IPS DF 6.9 (cell line): ENCODE results near the gene RAPSN.

ENCODE experiments used
- DNase-seq: peaks from one replicate; pipeline ENCODE4 v3.0.0-alpha.2; 2013; ENCODE audit warnings: low read depth, low spot score
- H3K27ac ChIP-seq: one replicate; pipeline ENCODE4 v1.5.1; 2013; ENCODE audit warnings: low read length, control low read depth
- H3K27me3 ChIP-seq: 2 replicates; pipeline ENCODE4 v1.6.1; 2013; ENCODE audit warnings: mild to moderate bottlenecking, low read length; ENCODE audit not compliant: control insufficient read depth, insufficient read depth
- H3K36me3 ChIP-seq: 2 replicates; pipeline ENCODE4 v1.6.1; 2013; ENCODE audit warnings: low read length; ENCODE audit not compliant: control insufficient read depth, insufficient read depth
- H3K4me1 ChIP-seq: 2 replicates; pipeline ENCODE4 v1.6.1; 2013; ENCODE audit warnings: low read length; ENCODE audit not compliant: control insufficient read depth, insufficient read depth
- H3K4me3 ChIP-seq: 2 replicates; pipeline ENCODE4 v1.5.1; 2013; ENCODE audit warnings: mild to moderate bottlenecking, low read length
- H3K9me3 ChIP-seq: 2 replicates; pipeline ENCODE4 v1.6.1; 2013; ENCODE audit warnings: low read length, inconsistent platforms; ENCODE audit not compliant: control insufficient read depth, insufficient read depth
- WGBS: extraction: QIAGEN DNeasy Blood & Tissue Kit; methylation state at CpG from one replicate; pipeline ENCODE4 v1.1.7; 2013; ENCODE audit warnings: mixed read lengths, missing lambda C conversion rate; ENCODE audit not compliant: insufficient read length, insufficient coverage; 5-methylcytosine and 5-hydroxymethylcytosine counted together

RAPSN gene

GRCh38 chr11:47435687-47436086 lies 13.2 kb downstream of the RAPSN start:
- H3K4me1 ChIP-seq = no peaks in the 10 kb centered on the region
- no peak overlapping the region for H3K4me3 ChIP-seq
- DNase-seq = no peak
- H3K27ac ChIP-seq = no peak overlapping the region
- no CpG with 5 or more reads among the region's 3 CpGs for WGBS
- no peaks in the 10 kb centered on the region for H3K36me3 ChIP-seq
- H3K9me3 ChIP-seq = no peaks in the 10 kb centered on the region
- no peaks in the 10 kb centered on the region for H3K27me3 ChIP-seq

DNA sequence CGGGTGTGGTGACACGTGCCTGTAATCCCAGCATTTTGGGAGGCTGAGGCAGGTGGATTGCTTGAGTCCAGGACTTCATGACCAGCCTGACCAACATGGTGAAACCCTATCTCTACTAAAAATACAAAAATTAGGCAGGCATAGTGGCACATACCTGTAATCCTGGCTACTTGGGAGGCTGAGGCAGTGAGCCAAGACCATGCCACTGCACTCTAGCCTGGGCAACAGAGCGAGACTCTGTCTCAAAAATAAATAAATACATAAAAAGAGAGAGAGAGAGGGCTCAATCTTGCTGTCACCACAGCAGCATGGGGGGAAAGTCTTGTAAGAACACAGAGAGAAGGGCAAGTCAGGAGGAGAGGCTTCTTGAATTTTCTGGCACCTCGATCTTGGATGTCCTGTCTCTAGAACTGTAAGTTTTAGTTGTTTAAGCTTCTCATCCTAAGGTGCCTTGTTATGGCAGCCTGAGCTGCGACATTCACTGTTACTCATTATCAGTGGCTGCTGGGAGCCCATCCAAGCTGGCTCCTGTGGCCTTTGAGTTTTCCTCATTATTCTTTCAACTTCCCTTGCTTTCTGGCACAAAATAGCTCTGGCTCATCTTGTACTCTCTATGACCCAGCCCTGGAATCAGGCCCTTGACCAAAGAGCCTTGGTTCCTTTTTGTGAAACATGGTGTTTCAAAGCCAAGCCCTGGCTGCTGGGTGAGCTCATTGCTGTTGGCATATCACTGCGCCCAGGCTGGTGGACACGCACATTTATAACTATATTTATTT lies 14.7 kb downstream of the RAPSN start:
- Histone ChIP-seq H3K36me3 (no peaks in the 10 kb centered on the region), H3K4me3 (no peak overlapping the region), H3K27ac (no peak overlapping the region), H3K9me3 (no peaks in the 10 kb centered on the region), H3K4me1 (no peaks in the 10 kb centered on the region), H3K27me3 (no peaks in the 10 kb centered on the region)
- DNase-seq = no peak
- no CpG with 5 or more reads among the region's 7 CpGs for WGBS

GRCh38 chr11:47433157-47433556 lies 15.8 kb downstream of the RAPSN start:
- no peak for DNase-seq
- WGBS = no CpG with 5 or more reads among the region's 3 CpGs
- no peak overlapping the region for H3K4me3 ChIP-seq
- H3K4me1 ChIP-seq = no peaks in the 10 kb centered on the region
- H3K27me3 ChIP-seq = no peaks in the 10 kb centered on the region
- no peaks in the 10 kb centered on the region for H3K9me3 ChIP-seq
- no peaks in the 10 kb centered on the region for H3K36me3 ChIP-seq
- H3K27ac ChIP-seq = no peak overlapping the region

GRCh38 chr11:47431356-47432083 lies 17.4 kb downstream of the RAPSN start:
- no peaks in the 10 kb centered on the region for H3K9me3 ChIP-seq
- DNase-seq = no peak
- no CpG with 5 or more reads among the region's 9 CpGs for WGBS
- H3K27me3 ChIP-seq = no peaks in the 10 kb centered on the region
- H3K4me3 ChIP-seq = no peak overlapping the region
- H3K27ac ChIP-seq = no peak overlapping the region
- H3K36me3 ChIP-seq = no peaks in the 10 kb centered on the region
- no peaks in the 10 kb centered on the region for H3K4me1 ChIP-seq

GRCh38 chr11:47430524-47430923 lies 18.4 kb downstream of the RAPSN start:
- Histone ChIP-seq H3K4me3 (no peak overlapping the region), H3K9me3 (no peaks in the 10 kb centered on the region), H3K27ac (no peak overlapping the region), H3K27me3 (no peaks in the 10 kb centered on the region), H3K36me3 (no peaks in the 10 kb centered on the region), H3K4me1 (no peaks in the 10 kb centered on the region)
- no CpG with 5 or more reads among the region's 5 CpGs for WGBS
- no peak for DNase-seq

GRCh38 chr11:47426062-47426956 lies 22.6 kb downstream of the RAPSN start, which contains the start of gene PSMC3:
Gene PSMC3 (minus strand): TSS chr11:47426439. CDS start chr11:47426279, 160 bp downstream.
- Histone ChIP-seq H3K27me3 (no peaks in the 10 kb centered on the region), H3K4me3 (peak within 1 kb of the TSS; percentile 95), H3K36me3 (peaks cover 18% of the 10 kb centered on the region), H3K9me3 (no peaks in the 10 kb centered on the region), H3K4me1 (no peaks in the 10 kb centered on the region), H3K27ac (no peak within 1 kb of the TSS)
- no CpG with 5 or more reads among the region's 62 CpGs for WGBS
- peak; percentile 79 for DNase-seq

- no peaks in the 10 kb centered on the region for H3K9me3 ChIP-seq
- no peaks in the 10 kb centered on the region for H3K27me3 ChIP-seq
- H3K36me3 ChIP-seq = peaks cover 22% of the 10 kb centered on the region
- DNase-seq = no peak
- WGBS = no CpG with 5 or more reads among the region's 14 CpGs
- peak overlapping the region; percentile 95 for H3K4me3 ChIP-seq
- H3K27ac ChIP-seq = no peak overlapping the region
- H3K4me1 ChIP-seq = no peaks in the 10 kb centered on the region
These were observed 23.3 kb downstream of the RAPSN start for GRCh38 chr11:47425611-47426010.

DNA sequence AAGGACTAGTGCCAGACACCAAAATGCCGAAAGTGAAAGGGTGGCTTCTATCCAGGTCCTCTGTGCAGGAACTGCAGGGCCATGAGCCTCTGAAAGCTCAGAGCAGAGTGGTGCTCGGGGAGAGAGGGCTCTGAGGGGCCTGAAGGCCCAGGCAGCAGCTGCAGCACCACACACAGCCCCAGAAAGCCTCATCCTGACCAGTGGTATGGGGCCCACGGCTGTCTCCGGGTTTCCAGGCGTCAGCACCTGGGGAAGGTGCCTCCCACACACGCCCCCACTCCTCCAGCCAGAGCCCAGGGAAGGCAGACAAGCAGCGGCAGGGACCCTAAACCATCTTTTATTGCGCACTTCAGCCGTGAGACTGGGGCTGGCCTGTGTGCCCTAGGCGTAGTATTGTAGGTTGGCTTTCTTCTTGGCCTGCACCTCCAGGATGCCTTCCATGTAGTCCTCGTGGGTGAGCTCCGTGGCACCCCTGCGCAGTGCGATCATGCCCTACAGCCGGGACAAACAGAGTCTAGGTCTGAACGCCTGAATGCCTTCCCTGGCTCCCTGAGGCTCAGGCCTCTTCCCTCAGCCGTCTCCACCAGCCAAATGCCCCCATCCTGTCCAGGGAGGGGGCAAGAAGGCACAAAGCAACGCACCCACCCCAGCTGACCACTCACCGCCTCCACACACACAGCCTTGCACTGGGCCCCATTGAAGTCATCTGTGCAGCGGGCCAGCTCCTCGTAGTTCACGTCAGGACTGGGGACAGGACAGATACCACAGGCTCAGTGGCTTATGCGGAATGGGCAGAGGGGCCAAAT lies 30.3 kb downstream of the RAPSN start:
- no peak for DNase-seq
- Histone ChIP-seq H3K4me3 (no peak overlapping the region), H3K27me3 (no peaks in the 10 kb centered on the region), H3K4me1 (no peaks in the 10 kb centered on the region), H3K36me3 (peaks cover 39% of the 10 kb centered on the region), H3K27ac (no peak overlapping the region), H3K9me3 (no peaks in the 10 kb centered on the region)
- no CpG with 5 or more reads among the region's 23 CpGs for WGBS

GRCh38 chr11:47417712-47418111 lies 31.2 kb downstream of the RAPSN start:
- H3K9me3 ChIP-seq = no peaks in the 10 kb centered on the region
- H3K4me3 ChIP-seq = no peak overlapping the region
- no peak for DNase-seq
- WGBS = no CpG with 5 or more reads among the region's 6 CpGs
- H3K36me3 ChIP-seq = peaks cover 37% of the 10 kb centered on the region
- H3K4me1 ChIP-seq = no peaks in the 10 kb centered on the region
- no peaks in the 10 kb centered on the region for H3K27me3 ChIP-seq
- H3K27ac ChIP-seq = no peak overlapping the region
